DMS114 treated with DMSO at 0.1 percent for 48 hours (cell line): ENCODE measurements around the gene CRIM1.
A peak's percentile ranks its signal among the peaks of the same experiment; 100 is the strongest.
"Not testable (repeated sequence)": the region's sequence is repeated elsewhere in the genome, so short reads cannot be mapped to it uniquely, and the experiment has no call there.

Experiments
- DNase-seq: peaks from one replicate; lab custom pipeline; 2025; ENCODE audit not compliant: unreplicated experiment; lab: John Stamatoyannopoulos, UW

The CRIM1 gene

GRCh38 chr2:36352701-36353100 is 2.9 kb upstream of the CRIM1 start:
- no peak for DNase-seq

DNA sequence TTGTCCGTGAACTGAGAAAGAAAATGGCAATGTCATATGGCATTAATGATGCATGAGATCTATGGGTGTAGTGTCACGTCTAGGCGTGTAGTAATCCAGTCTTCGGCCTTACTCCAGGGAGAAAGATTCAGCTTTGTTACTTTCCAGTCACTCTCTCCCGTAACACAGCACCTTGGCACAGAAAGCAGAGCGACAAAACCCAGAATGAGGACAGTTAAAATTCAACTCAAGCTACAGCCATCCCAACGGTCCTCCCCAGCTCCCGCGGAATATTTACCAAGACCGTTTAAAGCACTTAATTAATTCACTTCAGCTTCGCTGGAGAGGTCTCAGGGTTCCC is 797 bp upstream of the CRIM1 start:
- no peak for DNase-seq

GRCh38 chr2:36355890-36356297 is 316 bp downstream of the CRIM1 start:
- DNase-seq, result no peak

- DNase-seq, result no peak
Observed at GRCh38 chr2:36356298-36356989, 866 bp downstream of the CRIM1 start.

GRCh38 chr2:36356990-36357846 is 1.6 kb downstream of the CRIM1 start:
- DNase-seq, result peak; percentile 58

- peak; percentile 58 for DNase-seq
Observed at GRCh38 chr2:36357847-36358659, 2.5 kb downstream of the CRIM1 start.

DNA sequence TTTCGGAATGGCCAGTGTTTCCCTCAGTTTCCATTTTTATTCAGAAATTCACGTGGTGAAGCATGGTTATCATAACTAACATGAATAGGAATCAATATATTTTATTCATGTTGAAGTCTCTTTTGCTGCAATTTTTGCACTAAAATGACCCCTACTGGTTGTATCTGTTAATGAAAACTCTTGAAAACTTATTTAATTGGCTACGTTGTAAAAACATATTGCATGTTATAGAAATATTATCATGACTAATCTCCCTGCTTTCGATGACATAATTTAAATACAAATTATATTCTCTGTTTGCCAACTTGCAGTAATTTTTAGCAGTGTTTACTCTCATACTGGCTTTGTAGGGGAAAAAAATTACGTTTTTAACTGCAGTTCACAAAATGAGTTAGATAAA is 3.5 kb downstream of the CRIM1 start:
- DNase-seq, result no peak

DNA sequence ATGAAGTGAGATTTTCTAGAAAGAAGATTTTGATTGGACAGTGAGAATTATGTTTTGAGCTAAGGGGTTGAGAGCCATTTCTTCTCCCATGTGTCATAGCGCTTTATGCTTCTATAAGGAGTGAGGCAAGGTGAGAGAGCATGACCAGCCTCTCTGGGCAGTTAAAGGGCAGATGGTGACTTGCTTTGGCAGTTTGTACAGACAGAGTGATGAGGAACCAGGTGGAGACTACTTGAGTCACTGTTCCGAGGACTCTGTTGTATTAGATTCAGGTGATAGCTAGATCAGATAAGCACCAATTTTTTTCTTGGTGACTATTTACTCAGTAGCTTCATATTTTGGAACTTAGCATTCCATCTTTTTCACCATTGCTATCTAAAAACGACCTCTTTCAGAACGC is 4.5 kb downstream of the CRIM1 start:
- no peak for DNase-seq

- DNase-seq, result no peak
Observed at GRCh38 chr2:36360834-36361233, 5.3 kb downstream of the CRIM1 start.

DNA sequence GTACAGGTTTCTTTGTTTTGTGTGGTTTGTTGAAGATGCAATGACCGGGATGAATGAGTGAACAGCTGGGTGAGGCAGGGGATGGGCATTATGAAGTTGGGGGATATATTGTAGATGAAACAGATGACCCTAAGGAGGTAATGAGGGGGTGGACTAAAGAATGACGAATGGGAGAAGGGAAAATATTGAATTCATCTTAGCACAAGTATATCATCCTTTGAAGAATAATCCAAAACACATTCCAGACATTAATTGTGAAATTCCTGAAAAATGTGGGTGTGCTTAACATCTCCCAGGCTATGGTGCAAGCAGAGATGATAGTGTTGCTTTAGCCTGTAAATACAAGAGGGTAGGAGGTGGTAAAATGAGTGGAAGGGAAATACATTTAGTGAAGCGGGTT is 5.8 kb downstream of the CRIM1 start:
- no peak for DNase-seq

- DNase-seq, result no peak
Observed at GRCh38 chr2:36362291-36362690, 6.7 kb downstream of the CRIM1 start.

DNA sequence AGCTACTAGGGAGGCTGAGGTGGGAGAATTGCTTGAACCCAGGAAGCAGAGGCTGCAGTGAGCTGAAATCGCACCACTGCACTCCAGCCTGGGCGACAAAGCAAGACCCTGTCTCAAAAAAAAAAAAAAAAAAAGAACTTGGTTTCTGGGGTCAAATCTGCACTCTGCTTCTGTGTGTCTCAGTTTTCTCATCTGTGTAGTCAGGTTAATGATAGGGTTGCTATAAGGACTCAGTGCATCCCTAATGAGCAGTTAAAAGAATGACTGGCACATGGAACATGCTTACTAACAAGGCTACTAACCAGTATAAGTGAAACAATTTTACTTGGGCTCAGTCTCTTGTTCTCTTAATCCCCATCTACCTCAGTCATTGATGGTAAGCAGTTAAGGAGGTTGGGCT is 7.5 kb downstream of the CRIM1 start:
- not testable (repeated sequence) for DNase-seq

GRCh38 chr2:36366491-36367120 is 11.0 kb downstream of the CRIM1 start:
- DNase-seq, result no peak

- DNase-seq, result no peak
Observed at GRCh38 chr2:36367486-36367885, 11.9 kb downstream of the CRIM1 start.

- DNase-seq, result no peak
Observed at GRCh38 chr2:36367895-36368353, 12.3 kb downstream of the CRIM1 start.

DNA sequence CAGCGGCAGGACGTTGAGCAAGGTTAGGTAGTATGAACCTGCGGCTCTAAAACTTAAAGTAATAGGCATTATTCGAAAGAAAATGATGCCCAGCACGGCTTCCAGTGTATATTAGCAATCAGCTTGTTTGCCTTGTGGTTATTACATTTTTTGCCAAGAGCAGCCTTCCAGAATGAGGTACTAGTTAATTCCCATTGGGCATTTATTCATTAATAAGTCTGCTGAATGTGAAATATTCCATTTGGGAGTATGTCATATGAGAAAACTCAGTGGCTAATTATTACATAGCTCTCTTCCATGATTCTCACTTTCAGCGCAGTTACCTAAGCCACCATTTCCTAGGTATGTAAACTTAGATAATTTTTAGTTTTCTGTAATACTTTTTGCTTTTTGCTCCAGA is 12.9 kb downstream of the CRIM1 start:
- DNase-seq, result no peak

DNA sequence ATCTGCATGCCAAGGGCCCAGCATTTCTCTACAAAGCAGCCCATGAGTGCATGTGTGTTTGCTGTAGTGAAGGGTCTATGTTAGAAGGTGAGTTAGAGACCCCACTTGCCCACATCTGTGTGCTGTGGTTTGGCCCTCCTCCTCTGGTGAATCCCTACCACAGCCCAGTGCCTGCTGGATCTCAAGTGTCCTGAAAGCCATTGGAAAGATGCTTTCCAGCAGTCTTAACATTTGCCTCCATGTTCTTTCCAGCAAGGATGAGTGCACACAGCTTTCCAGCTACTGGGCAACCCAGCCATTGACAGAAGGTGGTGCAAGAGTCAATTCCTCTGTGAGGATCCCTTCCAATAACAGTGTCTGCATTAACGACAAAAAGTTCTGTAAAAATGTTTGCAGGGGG is 13.6 kb downstream of the CRIM1 start:
- DNase-seq, result no peak

DNA sequence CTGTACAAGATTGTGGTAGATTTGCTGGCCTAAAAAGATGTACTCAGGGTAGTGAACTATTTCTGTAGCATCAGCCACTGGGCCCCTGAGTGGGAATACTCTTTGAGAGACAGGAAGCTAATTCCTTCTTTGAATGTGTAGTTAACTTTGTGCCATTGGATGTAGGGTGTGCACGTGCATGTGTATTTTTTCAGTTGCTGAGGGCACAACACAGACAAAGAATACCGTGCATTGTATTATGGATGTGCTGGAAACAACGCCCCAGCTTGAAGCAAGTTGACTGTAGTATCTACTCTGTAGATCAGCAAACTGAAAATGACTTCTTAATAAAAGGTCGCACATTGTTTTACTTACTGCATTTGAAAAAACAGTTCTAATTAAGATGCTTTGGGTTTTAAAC is 14.1 kb downstream of the CRIM1 start:
- DNase-seq, result no peak

GRCh38 chr2:36370281-36370680 is 14.7 kb downstream of the CRIM1 start:
- DNase-seq, result no peak

DNA sequence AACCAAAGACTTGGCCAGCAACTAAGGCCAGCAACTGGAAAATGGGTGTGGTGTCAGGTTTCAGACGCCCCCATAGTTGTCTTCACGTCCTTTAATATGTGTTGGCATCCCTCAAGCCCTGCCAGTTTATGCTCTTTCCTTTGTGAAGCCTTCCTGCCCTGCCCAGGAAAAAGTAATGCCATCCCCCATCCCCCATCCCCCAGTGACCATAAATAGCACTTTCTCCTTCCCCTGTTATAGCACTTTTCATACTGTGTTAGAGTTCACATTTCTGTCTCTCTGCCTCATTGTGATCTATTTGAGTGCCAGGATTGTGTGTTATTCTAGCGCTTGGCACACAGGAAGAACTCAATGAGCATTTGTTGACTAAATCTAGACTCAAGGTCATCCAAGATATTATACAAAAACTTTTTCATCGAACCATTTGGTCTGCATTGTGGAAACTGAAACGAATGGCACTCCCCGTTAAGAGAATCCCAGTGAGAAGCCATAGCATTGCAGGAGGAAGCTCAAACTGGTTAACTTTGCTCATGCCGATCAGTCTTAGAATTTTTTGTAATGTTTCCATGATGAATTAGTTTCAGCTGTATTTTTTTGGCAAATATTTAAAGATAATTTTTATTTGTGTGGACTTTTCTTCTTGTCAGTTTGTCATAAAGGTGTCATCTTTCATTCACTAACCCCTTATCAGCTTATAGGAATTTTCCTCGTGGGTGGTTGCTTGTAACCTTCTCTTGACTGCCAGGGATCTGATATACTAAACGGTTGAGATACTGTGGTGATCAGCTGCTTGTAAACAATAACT is 15.7 kb downstream of the CRIM1 start:
- DNase-seq, result peak; percentile 66
